ENCODE measurements around the gene CACNA1B.

DNA sequence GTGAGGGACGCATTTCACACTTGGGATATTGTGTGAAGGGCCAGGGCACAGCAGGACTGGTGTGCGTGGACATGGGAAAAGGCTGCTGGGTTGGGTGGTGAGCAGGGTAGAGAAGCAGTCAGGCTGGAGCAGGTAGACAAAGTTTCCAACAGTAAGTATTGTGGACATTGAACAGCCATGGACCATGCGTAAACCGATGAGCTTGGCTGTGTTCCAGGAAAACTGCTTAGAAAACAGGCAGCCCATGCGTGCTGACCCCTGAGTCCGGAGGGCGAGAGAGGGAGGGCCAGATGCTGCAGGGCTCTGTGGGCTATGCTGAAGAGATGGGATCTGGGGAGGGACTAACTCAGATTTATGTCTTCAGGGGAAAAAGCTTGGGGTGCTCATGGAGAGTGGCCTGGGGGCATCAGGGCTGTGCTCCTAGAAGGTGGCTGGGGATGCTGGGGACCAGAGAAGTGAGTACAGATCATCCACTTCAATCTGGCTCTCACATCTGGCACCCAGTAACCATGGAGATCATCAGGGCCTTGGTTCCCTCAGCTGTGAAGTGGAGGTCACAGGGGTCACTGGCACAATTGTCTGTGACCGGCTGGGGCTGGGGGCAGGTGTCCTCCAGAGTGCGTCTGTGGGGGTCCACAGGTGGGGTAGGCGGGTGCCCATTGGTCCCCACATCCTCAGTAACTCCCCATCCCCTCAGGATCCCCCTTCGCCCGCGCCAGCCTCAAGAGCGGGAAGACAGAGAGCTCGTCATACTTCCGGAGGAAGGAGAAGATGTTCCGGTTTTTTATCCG is 93.3 kb downstream of the CACNA1B start:
- TF ChIP-seq TEAD4 (IDR thresholded peaks at IDR 0.05) (no peak), CEBPB (IDR thresholded peaks at IDR 0.05) (no peak), TCF12 (IDR thresholded peaks at IDR 0.05; ENCODE audit: low read depth) (no peak)
- TF ChIP-seq, protein P1, sequence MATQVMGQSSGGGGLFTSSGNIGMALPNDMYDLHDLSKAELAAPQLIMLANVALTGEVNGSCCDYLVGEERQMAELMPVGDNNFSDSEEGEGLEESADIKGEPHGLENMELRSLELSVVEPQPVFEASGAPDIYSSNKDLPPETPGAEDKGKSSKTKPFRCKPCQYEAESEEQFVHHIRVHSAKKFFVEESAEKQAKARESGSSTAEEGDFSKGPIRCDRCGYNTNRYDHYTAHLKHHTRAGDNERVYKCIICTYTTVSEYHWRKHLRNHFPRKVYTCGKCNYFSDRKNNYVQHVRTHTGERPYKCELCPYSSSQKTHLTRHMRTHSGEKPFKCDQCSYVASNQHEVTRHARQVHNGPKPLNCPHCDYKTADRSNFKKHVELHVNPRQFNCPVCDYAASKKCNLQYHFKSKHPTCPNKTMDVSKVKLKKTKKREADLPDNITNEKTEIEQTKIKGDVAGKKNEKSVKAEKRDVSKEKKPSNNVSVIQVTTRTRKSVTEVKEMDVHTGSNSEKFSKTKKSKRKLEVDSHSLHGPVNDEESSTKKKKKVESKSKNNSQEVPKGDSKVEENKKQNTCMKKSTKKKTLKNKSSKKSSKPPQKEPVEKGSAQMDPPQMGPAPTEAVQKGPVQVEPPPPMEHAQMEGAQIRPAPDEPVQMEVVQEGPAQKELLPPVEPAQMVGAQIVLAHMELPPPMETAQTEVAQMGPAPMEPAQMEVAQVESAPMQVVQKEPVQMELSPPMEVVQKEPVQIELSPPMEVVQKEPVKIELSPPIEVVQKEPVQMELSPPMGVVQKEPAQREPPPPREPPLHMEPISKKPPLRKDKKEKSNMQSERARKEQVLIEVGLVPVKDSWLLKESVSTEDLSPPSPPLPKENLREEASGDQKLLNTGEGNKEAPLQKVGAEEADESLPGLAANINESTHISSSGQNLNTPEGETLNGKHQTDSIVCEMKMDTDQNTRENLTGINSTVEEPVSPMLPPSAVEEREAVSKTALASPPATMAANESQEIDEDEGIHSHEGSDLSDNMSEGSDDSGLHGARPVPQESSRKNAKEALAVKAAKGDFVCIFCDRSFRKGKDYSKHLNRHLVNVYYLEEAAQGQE (IDR thresholded peaks at IDR 0.05; ENCODE audit: low read depth): no peak

Measured in Ishikawa (cell line).